Measurements from ENCODE around the gene CHRNA1.

Gene CHRNA1

DNA sequence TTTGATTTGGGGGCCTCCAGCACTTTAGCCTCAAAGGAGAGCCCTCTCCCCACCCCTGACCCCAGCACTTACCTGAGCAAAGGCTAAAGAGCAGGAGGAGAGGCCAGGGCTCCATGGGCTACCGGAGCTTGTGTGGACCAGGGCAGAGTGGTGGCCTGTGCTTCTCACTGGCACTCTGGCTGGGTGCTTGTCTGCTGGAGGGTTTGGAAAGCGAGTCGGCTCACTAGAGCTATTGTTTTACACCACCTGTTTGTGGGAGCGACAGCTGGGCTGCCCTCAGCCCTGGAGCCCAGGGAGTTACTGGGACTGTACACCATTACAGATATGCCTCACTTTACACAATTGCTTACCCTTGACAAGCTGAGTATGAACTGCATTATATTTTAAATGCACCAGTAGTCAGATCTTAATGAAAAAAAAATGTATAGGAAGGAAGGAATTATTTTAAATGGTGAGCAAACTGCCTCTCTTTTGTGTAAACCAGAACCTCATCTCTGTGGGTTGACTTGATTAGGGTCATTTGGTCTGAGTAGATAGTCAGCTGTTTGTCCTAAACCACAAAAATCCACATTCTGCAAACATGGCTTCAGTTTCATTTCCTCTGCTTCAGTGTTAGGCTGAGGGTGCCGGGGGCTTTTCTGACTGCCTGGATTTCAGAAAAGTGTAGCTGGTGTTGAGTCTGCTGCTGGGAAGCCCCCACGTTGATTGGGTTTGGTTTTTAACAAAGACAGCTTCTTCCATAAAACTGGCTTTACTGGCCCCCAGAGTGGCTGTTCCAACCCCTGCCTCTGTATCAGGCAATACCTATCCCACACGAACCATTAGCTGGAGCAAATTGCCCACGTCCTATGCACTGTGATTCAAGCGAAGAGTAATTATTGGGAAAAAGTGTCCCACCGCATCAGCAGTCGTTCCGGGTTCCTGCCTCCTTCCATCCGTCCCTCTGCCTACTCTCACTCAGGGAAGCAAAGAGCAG lies at the start of gene CHRNA1:
TSS of gene CHRNA1 (minus strand) at position 193 of the 976 bp plus-strand sequence. CDS start at position 115, 78 bp downstream.
- TF ChIP-seq, protein P1, sequence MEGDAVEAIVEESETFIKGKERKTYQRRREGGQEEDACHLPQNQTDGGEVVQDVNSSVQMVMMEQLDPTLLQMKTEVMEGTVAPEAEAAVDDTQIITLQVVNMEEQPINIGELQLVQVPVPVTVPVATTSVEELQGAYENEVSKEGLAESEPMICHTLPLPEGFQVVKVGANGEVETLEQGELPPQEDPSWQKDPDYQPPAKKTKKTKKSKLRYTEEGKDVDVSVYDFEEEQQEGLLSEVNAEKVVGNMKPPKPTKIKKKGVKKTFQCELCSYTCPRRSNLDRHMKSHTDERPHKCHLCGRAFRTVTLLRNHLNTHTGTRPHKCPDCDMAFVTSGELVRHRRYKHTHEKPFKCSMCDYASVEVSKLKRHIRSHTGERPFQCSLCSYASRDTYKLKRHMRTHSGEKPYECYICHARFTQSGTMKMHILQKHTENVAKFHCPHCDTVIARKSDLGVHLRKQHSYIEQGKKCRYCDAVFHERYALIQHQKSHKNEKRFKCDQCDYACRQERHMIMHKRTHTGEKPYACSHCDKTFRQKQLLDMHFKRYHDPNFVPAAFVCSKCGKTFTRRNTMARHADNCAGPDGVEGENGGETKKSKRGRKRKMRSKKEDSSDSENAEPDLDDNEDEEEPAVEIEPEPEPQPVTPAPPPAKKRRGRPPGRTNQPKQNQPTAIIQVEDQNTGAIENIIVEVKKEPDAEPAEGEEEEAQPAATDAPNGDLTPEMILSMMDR (IDR thresholded peaks at IDR 0.05; ENCODE audit: low read length, missing control alignments), result no peak
- no peak for DNase-seq (ENCODE audit: low read depth)
- no peak within 1 kb of the TSS for H3K4me3 ChIP-seq (replicated peaks; ENCODE audit: low read depth, low read length)

DNA sequence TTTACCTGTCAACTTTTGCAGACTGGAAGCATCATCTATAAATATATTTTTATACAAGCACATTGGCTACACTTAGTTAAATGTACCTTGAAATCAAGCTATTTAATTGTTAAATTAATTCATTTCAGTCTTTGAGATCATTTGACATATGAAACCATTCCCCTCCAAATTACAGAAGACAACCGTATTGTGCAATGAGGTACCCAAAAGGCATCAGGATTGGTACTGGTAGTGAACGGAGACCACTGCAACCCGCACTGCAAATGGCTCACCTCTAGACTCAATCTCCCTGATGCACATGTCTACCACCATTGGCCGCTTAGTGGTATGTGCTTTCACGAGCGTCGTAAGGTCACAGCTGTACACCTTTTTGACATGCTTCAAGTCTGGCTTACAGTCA lies 47.8 kb upstream of the CHRNA1 start:
- H3K4me3 ChIP-seq (replicated peaks; ENCODE audit: low read depth, low read length), result no peak overlapping the region
- no peak for DNase-seq (ENCODE audit: low read depth)
- TF ChIP-seq, protein P1 (IDR thresholded peaks at IDR 0.05; ENCODE audit: low read length, missing control alignments), result no peak

GRCh38 chr2:174807931-174808330 lies 43.7 kb upstream of the CHRNA1 start:
- DNase-seq (ENCODE audit: low read depth), result no peak
- H3K4me3 ChIP-seq (replicated peaks; ENCODE audit: low read depth, low read length), result no peak overlapping the region
- TF ChIP-seq, protein P1 (IDR thresholded peaks at IDR 0.05; ENCODE audit: low read length, missing control alignments), result no peak

DNA sequence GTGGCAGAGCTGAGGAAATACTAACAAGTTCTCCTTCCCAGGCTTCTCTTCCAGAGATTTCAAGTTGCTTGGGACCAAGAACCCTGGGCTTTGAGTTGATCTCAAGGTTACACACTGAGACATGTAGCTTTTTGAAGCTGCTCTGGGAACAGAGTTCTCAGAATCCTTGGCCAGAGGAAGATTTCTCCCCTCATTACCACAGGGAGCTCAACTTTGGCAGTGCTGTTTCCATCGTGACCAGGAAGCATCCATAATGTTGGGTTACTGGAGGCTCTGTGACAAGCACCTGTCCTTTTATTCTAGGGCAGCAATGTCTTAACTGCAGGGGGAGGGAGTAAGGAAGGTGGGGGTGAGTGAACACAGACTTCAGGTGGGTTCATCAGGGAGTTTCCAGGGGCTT lies 41.5 kb upstream of the CHRNA1 start:
- DNase-seq (ENCODE audit: low read depth), result no peak
- TF ChIP-seq, protein P1 (IDR thresholded peaks at IDR 0.05; ENCODE audit: low read length, missing control alignments), result no peak

GRCh38 chr2:174802459-174802858 lies 38.2 kb upstream of the CHRNA1 start:
- TF ChIP-seq, protein P1 (IDR thresholded peaks at IDR 0.05; ENCODE audit: low read length, missing control alignments), result no peak
- H3K4me3 ChIP-seq (replicated peaks; ENCODE audit: low read depth, low read length), result no peak overlapping the region
- no peak for DNase-seq (ENCODE audit: low read depth)

More for the DNA sequence above, 41.5 kb upstream of the CHRNA1 start:
- H3K4me3 ChIP-seq (replicated peaks; ENCODE audit: low read depth, low read length), result no peak overlapping the region

DNA sequence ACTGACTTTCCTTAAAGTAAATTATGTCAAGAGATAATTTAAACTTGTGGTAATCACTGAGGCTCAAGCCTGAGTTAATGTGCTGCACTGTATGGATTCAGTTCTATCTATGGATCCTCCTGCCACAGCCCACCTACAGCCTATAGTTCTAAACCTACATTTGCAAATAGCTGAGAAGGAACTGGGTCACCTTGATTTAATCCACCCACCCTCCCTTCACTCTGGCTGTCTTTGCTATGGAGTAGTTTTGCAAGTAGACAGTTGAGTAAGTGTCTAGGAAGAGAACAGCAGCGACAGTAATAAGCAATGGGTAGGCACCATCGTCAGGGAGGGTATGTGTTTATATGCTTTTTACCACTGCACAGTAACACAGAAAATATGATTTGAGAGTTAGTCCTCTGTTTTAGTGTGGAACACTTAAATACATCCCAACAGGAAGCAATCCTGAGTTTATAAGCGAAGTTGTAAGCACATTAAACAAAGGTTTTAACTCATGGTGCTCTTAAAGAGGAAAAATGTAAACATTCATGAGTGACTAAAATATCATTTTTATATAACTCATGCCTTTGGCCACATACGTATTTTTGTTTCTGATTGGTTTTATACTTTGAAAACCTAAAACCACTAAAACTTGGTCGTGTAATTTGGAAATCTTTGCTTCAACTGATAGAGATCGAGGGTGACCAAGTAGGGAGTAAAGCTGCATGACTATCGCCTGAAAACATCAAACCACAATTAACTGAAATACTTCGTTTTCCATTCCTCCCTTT lies 36.3 kb upstream of the CHRNA1 start:
- H3K4me3 ChIP-seq (replicated peaks; ENCODE audit: low read depth, low read length), result no peak overlapping the region
- no peak for DNase-seq (ENCODE audit: low read depth)
- TF ChIP-seq, protein P1 (IDR thresholded peaks at IDR 0.05; ENCODE audit: low read length, missing control alignments), result no peak

Measured in fibroblast of pulmonary artery (primary cell).